ENCODE results near the gene CRACDL. TPM values are rescaled to one million over a fixed set of nuclear protein-coding genes. Genes with fewer than 3 reads are reported as not detected.

Gene CRACDL
- total RNA-seq, 1 experiment from 2014 or later: not detected

DNA sequence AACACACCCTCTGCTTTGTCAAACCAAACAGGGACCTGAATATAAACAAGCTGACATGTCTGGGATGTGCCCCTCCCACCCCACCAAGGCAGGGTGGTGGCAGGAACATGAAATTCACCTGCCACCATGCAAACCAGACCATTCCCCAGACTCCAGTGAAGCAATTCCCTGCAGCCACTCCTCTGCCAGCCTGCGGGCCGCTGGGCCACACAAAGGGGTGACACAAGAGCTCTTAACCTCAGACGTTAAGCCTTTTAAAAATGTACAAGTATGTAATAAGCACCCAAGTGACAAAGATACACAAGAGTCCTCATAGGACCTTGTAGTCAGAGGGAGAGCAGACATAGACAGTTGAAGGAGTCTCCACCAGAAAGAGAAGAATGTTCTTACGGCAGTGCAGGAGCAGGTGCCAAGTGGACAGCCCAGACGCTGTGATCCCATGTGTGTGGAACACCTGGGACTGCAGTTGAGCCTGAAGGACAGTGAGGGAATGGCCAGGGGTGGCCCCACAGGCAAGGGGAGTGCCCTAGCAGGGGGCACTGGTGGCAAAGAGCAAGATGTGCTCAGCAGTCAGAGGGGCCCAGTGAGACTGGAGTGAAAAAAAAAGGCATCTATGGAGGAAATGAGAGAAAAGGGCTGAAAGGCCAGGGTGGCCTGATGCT, 36.9 kb downstream of the CRACDL start:
- ChIA-PET CTCF (no interaction called here), POLR2A (ENCODE audit: unreplicated experiment) (no interaction called here)
- Histone ChIP-seq H3K79me2 (ENCODE audit: low read length) (no peaks in the 10 kb centered on the region), H3K9me2 (replicated peaks; ENCODE audit: low read length) (no peaks in the 10 kb centered on the region), H4K20me1 (ENCODE audit: low read length) (no peaks in the 10 kb centered on the region), H2AFZ (ENCODE audit: low read length) (no peak overlapping the region), H3K9me3 (ENCODE audit: low read length) (no peaks in the 10 kb centered on the region), H3K4me3 (ENCODE audit: low read length) (no peak overlapping the region), H3K36me3 (ENCODE audit: low read depth, low read length) (no peaks in the 10 kb centered on the region), H3F3A (ENCODE audit: low read length, unreplicated experiment) (no peaks in the 10 kb centered on the region), H3K27me3 (ENCODE audit: low read length) (no peaks in the 10 kb centered on the region), H3K27ac (ENCODE audit: low read length) (no peak overlapping the region), H3K9ac (ENCODE audit: low read length) (no peak overlapping the region), H3K4me2 (ENCODE audit: low read length) (no peak overlapping the region), H3K4me1 (ENCODE audit: insufficient read depth, low read length) (no peaks in the 10 kb centered on the region)
- intact Hi-C loops (cut with micrococcal nuclease): no loop called here
- ATAC-seq: no peak
- no peak for DNase-seq
- TF ChIP-seq EZH2phosphoT487 (IDR thresholded peaks at IDR 0.05; ENCODE audit: borderline replicate concordance, low read length) (no peak), EZH2 (IDR thresholded peaks at IDR 0.05; ENCODE audit: low read length, unreplicated experiment) (no peak)
- TF ChIP-seq, protein P1, sequence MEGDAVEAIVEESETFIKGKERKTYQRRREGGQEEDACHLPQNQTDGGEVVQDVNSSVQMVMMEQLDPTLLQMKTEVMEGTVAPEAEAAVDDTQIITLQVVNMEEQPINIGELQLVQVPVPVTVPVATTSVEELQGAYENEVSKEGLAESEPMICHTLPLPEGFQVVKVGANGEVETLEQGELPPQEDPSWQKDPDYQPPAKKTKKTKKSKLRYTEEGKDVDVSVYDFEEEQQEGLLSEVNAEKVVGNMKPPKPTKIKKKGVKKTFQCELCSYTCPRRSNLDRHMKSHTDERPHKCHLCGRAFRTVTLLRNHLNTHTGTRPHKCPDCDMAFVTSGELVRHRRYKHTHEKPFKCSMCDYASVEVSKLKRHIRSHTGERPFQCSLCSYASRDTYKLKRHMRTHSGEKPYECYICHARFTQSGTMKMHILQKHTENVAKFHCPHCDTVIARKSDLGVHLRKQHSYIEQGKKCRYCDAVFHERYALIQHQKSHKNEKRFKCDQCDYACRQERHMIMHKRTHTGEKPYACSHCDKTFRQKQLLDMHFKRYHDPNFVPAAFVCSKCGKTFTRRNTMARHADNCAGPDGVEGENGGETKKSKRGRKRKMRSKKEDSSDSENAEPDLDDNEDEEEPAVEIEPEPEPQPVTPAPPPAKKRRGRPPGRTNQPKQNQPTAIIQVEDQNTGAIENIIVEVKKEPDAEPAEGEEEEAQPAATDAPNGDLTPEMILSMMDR (conservative IDR thresholded peaks at IDR 0.05; ENCODE audit: low read depth, low read length): no peak
- BruUV-seq (replicated peaks): no TSS peak

DNA sequence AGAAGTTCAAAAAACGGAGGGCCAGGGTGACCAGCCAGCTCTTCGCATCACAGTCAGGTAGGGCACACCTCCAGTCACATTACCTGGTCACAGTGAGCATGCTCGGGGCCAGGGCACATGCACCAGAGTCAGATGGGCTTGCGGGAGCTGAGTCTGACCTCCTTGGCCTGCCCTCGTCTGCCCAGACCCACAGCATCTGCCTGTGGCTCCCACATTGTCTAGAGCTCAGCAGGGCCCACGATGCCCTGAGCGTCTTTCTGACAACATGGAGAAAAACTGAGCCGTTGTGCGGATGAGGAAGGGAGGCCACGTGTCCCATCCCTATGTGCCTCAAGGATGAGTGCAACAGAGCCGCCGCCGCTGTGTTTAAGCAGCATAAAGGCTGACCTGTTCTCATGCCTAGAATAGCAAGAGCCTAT, 37.6 kb downstream of the CRACDL start:
- Histone ChIP-seq H3K27ac (ENCODE audit: low read length) (no peak overlapping the region), H3K9ac (ENCODE audit: low read length) (no peak overlapping the region), H2AFZ (ENCODE audit: low read length) (no peak overlapping the region), H4K20me1 (ENCODE audit: low read length) (no peaks in the 10 kb centered on the region), H3K4me3 (ENCODE audit: low read length) (no peak overlapping the region), H3K4me2 (ENCODE audit: low read length) (no peak overlapping the region), H3K9me3 (ENCODE audit: low read length) (no peaks in the 10 kb centered on the region), H3K9me2 (replicated peaks; ENCODE audit: low read length) (no peaks in the 10 kb centered on the region), H3K27me3 (ENCODE audit: low read length) (no peaks in the 10 kb centered on the region), H3K79me2 (ENCODE audit: low read length) (no peaks in the 10 kb centered on the region), H3K36me3 (ENCODE audit: low read depth, low read length) (no peaks in the 10 kb centered on the region), H3K4me1 (ENCODE audit: insufficient read depth, low read length) (no peaks in the 10 kb centered on the region), H3F3A (ENCODE audit: low read length, unreplicated experiment) (no peaks in the 10 kb centered on the region)
- intact Hi-C loops (cut with micrococcal nuclease): no loop called here
- TF ChIP-seq, protein P1 (conservative IDR thresholded peaks at IDR 0.05; ENCODE audit: low read depth, low read length): no peak
- TF ChIP-seq EZH2 (IDR thresholded peaks at IDR 0.05; ENCODE audit: low read length, unreplicated experiment) (no peak), EZH2phosphoT487 (IDR thresholded peaks at IDR 0.05; ENCODE audit: borderline replicate concordance, low read length) (no peak)
- BruUV-seq (replicated peaks): no TSS peak
- ChIA-PET POLR2A (ENCODE audit: unreplicated experiment) (no interaction called here), CTCF (no interaction called here)
- ATAC-seq (no peak), DNase-seq (no peak)

DNA sequence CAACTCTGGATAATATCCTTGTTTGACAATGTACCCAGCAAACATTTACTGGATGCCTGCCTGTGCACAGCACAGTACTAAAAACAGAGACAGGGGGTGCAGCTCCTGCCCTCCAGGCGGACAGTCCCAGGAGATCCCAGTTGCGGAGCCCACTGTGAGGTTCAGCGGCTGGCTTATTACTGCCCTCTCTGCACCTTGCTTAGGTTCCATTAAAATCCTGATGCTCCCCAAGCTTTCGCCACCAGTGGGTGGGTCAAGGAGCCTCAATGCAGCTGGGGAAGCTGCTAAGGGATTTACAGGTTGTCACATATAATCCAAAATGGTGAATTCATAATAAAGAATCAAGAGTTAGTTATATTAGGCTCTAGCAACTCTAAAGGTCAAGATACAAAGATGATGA, 38.3 kb downstream of the CRACDL start:
- Histone ChIP-seq H3K27ac (ENCODE audit: low read length) (no peak overlapping the region), H2AFZ (ENCODE audit: low read length) (no peak overlapping the region), H3K9me3 (ENCODE audit: low read length) (no peaks in the 10 kb centered on the region), H3K9me2 (replicated peaks; ENCODE audit: low read length) (no peaks in the 10 kb centered on the region), H3K27me3 (ENCODE audit: low read length) (no peaks in the 10 kb centered on the region), H4K20me1 (ENCODE audit: low read length) (no peaks in the 10 kb centered on the region), H3K36me3 (ENCODE audit: low read depth, low read length) (no peaks in the 10 kb centered on the region), H3K4me3 (ENCODE audit: low read length) (no peak overlapping the region), H3K9ac (ENCODE audit: low read length) (no peak overlapping the region), H3K4me1 (ENCODE audit: insufficient read depth, low read length) (no peaks in the 10 kb centered on the region), H3F3A (ENCODE audit: low read length, unreplicated experiment) (no peaks in the 10 kb centered on the region), H3K79me2 (ENCODE audit: low read length) (no peaks in the 10 kb centered on the region), H3K4me2 (ENCODE audit: low read length) (no peak overlapping the region)
- DNase-seq (no peak), ATAC-seq (no peak)
- ChIA-PET CTCF (no interaction called here), POLR2A (ENCODE audit: unreplicated experiment) (no interaction called here)
- intact Hi-C loops (cut with micrococcal nuclease): no loop called here
- TF ChIP-seq EZH2phosphoT487 (IDR thresholded peaks at IDR 0.05; ENCODE audit: borderline replicate concordance, low read length): no peak
- no peak for TF ChIP-seq EZH2 (IDR thresholded peaks at IDR 0.05; ENCODE audit: low read length, unreplicated experiment)
- TF ChIP-seq, protein P1 (conservative IDR thresholded peaks at IDR 0.05; ENCODE audit: low read depth, low read length): no peak
- BruUV-seq (replicated peaks): no TSS peak

Measured in PC-3 (cell line).